ENCODE data around the gene ZNF775. TPM values are rescaled to one million over a fixed set of nuclear protein-coding genes. Genes with fewer than 3 reads are reported as not detected.
A peak's percentile ranks its signal among the peaks of the same experiment; 100 is the strongest.

Gene ZNF775
- total RNA-seq, 6 experiments from 2014 or later, result 0.44 to 1.6 (median 0.96) TPM

DNA sequence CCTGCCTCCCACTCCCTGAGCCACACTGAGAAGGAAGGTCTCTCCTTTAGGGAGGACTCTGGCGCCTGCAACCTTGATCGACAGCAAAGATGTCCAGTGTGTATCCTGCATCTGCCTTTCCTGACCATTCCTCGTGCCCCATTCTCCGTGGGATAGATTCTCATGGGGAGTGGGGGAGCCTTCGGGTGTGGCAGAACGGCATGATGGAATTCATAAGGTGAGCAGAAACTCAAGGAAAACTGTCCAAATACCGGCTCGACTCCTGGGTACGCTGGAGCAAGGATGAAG lies 37.1 kb upstream of the ZNF775 start:
- H3K4me3 ChIP-seq, result peak overlapping the region in 2 of 3 donors; percentile 78 to 93
- intact Hi-C loops (cut with DNase I), result no loop called here
- DNase-seq, result no peak

DNA sequence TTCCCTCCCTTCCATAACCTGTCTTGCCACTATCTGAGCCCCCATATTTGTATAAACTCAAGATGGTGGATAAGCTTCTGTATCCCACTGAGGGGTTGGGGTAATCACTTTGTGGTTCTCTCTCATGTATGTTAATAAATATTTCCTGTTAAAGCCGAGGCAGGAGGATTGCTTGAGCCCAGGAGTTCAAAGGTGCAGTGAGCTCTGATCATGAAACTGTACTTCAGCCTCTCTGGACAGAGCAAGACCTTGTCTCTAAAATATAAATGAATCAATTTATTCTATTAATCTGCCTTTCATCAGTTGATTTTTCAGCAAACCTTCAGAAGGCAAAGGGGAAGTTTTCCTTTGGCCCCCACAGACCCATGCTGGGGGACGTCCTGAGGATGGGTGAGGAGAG lies 35.9 kb upstream of the ZNF775 start:
- Histone ChIP-seq H3K27ac (peak overlapping the region; percentile 22 to 95 (median 42)), H3K4me3 (no peak overlapping the region), H3K9me3 (no peaks in the 10 kb centered on the region), H3K27me3 (no peaks in the 10 kb centered on the region), H3K4me1 (peaks cover 0 to 39% (median 16%) of the 10 kb centered on the region in 4 donors), H3K36me3 (peaks cover 0 to 2% (median 0%) of the 10 kb centered on the region in 4 donors)
- ATAC-seq (peak in 3 of 4 donors; percentile 8 to 27 (median 21)), DNase-seq (no peak)
- intact Hi-C loops (cut with DNase I), result no loop called here
- 22% methylated on average over 2 of the region's 2 CpGs for WGBS (ENCODE audit: insufficient coverage, low coverage, low lambda C conversion rate, missing lambda C conversion rate)
- TF ChIP-seq, protein P1, sequence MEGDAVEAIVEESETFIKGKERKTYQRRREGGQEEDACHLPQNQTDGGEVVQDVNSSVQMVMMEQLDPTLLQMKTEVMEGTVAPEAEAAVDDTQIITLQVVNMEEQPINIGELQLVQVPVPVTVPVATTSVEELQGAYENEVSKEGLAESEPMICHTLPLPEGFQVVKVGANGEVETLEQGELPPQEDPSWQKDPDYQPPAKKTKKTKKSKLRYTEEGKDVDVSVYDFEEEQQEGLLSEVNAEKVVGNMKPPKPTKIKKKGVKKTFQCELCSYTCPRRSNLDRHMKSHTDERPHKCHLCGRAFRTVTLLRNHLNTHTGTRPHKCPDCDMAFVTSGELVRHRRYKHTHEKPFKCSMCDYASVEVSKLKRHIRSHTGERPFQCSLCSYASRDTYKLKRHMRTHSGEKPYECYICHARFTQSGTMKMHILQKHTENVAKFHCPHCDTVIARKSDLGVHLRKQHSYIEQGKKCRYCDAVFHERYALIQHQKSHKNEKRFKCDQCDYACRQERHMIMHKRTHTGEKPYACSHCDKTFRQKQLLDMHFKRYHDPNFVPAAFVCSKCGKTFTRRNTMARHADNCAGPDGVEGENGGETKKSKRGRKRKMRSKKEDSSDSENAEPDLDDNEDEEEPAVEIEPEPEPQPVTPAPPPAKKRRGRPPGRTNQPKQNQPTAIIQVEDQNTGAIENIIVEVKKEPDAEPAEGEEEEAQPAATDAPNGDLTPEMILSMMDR (IDR thresholded peaks at IDR 0.05), result no peak
- TF ChIP-seq POLR2A (IDR thresholded peaks at IDR 0.05), result no peak

More for the DNA sequence above, 37.1 kb upstream of the ZNF775 start:
- peaks cover 0 to 51% (median 22%) of the 10 kb centered on the region in 4 donors for H3K4me1 ChIP-seq
- no peak for TF ChIP-seq POLR2A (IDR thresholded peaks at IDR 0.05)
- TF ChIP-seq, protein P1 (IDR thresholded peaks at IDR 0.05), result no peak
- peak overlapping the region; percentile 53 to 95 (median 57) for H3K27ac ChIP-seq
- 68% methylated on average over 7 of the region's 9 CpGs for WGBS (ENCODE audit: insufficient coverage, low coverage, low lambda C conversion rate, missing lambda C conversion rate)
- H3K9me3 ChIP-seq, result no peaks in the 10 kb centered on the region
- no peaks in the 10 kb centered on the region for H3K27me3 ChIP-seq
- ATAC-seq, result no peak
- H3K36me3 ChIP-seq, result peaks cover 0 to 2% (median 0%) of the 10 kb centered on the region in 4 donors

DNA sequence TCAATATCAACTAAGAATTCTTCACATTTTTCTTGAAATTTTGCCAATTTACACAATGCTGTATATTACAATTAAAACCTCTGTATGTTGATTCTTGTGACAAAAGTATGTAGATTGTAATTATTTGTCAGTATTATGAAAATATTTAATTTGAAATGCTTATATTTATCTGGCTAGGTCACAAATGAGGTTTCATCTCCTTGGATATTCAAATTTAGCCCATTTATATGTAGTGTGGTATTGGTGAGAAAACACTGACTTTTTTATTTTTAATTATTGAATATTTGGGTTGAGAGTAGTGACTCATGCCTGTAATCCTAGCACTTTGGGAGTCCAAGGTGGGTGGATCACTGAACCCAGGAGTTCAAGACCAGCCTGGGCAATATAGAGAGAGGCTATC lies 34.8 kb upstream of the ZNF775 start:
- H3K4me1 ChIP-seq, result peaks cover 0 to 30% (median 11%) of the 10 kb centered on the region in 4 donors
- intact Hi-C loops (cut with DNase I), result no loop called here
- H3K4me3 ChIP-seq, result no peak overlapping the region
- H3K9me3 ChIP-seq, result no peaks in the 10 kb centered on the region
- H3K27ac ChIP-seq, result peak overlapping the region in 1 of 3 donors; percentile 95
- H3K27me3 ChIP-seq, result no peaks in the 10 kb centered on the region
- TF ChIP-seq, protein P1 (IDR thresholded peaks at IDR 0.05), result no peak
- TF ChIP-seq POLR2A (IDR thresholded peaks at IDR 0.05), result no peak
- peaks cover 0 to under 1% (median 0%) of the 10 kb centered on the region in 4 donors for H3K36me3 ChIP-seq
- ATAC-seq (no peak), DNase-seq (no peak)

DNA sequence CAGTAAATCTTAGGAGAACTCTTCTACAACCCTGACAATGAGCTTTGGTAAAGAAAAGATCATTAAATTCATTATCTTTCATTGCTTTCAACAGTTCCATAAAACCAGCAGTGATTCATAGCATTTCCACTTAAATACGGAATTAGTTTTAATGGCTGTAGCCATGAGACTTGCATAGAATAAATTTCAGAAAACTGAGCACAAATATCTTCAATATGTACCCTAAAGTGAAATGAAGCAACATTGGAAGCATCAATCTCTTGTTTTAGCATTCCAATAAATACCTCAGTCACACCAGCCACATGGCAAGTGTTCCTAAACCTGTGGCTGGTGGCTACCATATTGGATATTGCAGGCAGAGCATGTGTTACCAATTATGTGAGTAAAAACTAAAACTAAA lies 34.1 kb upstream of the ZNF775 start:
- ATAC-seq (no peak), DNase-seq (no peak)
- Histone ChIP-seq H3K27ac (no peak overlapping the region), H3K4me1 (peaks cover 0 to 24% (median 8%) of the 10 kb centered on the region in 4 donors), H3K4me3 (no peak overlapping the region), H3K36me3 (no peaks in the 10 kb centered on the region), H3K27me3 (no peaks in the 10 kb centered on the region), H3K9me3 (no peaks in the 10 kb centered on the region)
- 93% methylated on average over 1 of the region's 1 CpG for WGBS (ENCODE audit: insufficient coverage, low coverage, low lambda C conversion rate, missing lambda C conversion rate)
- TF ChIP-seq POLR2A (IDR thresholded peaks at IDR 0.05), result no peak
- TF ChIP-seq, protein P1 (IDR thresholded peaks at IDR 0.05), result no peak
- intact Hi-C loops (cut with DNase I), result no loop called here

DNA sequence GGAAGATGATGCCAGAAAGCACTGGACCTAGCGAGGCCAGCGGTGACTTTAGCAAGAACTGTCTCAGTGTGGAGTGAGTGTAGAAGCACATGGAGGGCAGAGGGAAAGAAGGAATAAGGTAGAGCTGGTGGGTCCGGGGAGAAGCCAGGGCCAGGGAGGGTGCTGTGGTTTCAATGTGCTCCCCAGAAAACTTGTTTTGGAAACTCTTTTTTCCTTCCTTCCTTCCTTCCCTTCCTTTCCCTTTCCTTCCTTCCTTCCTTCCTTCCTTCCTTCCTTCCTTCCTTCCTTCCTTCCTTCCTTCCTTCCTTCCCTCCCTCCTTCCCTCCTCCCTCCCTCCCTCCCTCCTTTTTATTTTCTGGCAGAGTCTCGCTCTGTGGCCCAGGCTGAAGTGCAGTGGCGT lies 32.2 kb upstream of the ZNF775 start:
- H3K4me1 ChIP-seq, result peaks cover 0 to 22% (median 7%) of the 10 kb centered on the region in 4 donors
- no peak overlapping the region for H3K4me3 ChIP-seq
- TF ChIP-seq, protein P1 (IDR thresholded peaks at IDR 0.05), result no peak
- no peak for TF ChIP-seq POLR2A (IDR thresholded peaks at IDR 0.05)
- no peaks in the 10 kb centered on the region for H3K36me3 ChIP-seq
- no peak overlapping the region for H3K27ac ChIP-seq
- H3K9me3 ChIP-seq, result no peaks in the 10 kb centered on the region
- intact Hi-C loops (cut with DNase I), result no loop called here
- H3K27me3 ChIP-seq, result no peaks in the 10 kb centered on the region
- ATAC-seq (no peak), DNase-seq (no peak)
- 93% methylated on average over 4 of the region's 5 CpGs for WGBS (ENCODE audit: insufficient coverage, low coverage, low lambda C conversion rate, missing lambda C conversion rate)

Measured in right lobe of liver (tissue), 6 donors.